Measurements from ENCODE around the gene ZNF142. TPM values are rescaled to one million over a fixed set of nuclear protein-coding genes. Genes with fewer than 3 reads are reported as not detected.

The ZNF142 gene
- total and polyA plus RNA-seq, 2 donors (not counting 1 experiment from before 2014, with no cell fraction given) = 4.3 to 7.3 TPM

- H3K27me3 ChIP-seq (ENCODE audit: control insufficient read depth, insufficient read depth, low read length) = no peaks in the 10 kb centered on the region
- no peaks in the 10 kb centered on the region for H3K9me3 ChIP-seq (ENCODE audit: control insufficient read depth, insufficient read depth, low read depth, low read length)
- H3K4me1 ChIP-seq (ENCODE audit: control insufficient read depth, extremely low read depth, insufficient read depth, low read length) = no peaks in the 10 kb centered on the region
- H3K79me2 ChIP-seq (ENCODE audit: control insufficient read depth, insufficient read depth, low read length) = peaks cover 20% of the 10 kb centered on the region
- H2AFZ ChIP-seq (ENCODE audit: low read length) = no peak overlapping the region
- TF ChIP-seq CTCF (conservative IDR thresholded peaks at IDR 0.05 in 1 of 2, IDR thresholded peaks at IDR 0.05 in 1 of 2; ENCODE audit: low read depth in 1 of 2, low read length in 2 of 2) = no peak
- TF ChIP-seq EZH2 (IDR thresholded peaks at IDR 0.05; ENCODE audit: low read length, missing control alignments) = no peak
- no peak overlapping the region for H3K27ac ChIP-seq (ENCODE audit: insufficient read depth, low read length)
- peaks cover 10% of the 10 kb centered on the region for H3K36me3 ChIP-seq (ENCODE audit: control insufficient read depth, insufficient read depth, low read length)
- H3K4me2 ChIP-seq (ENCODE audit: extremely low read depth, insufficient read depth, low read length) = no peak overlapping the region
- H3K4me3 ChIP-seq (replicated peaks in 1 of 4; ENCODE audit: control extremely low read depth in 1 of 4, insufficient read depth in 1 of 4, low read depth in 3 of 4, low read length in 4 of 4) = no peak overlapping the region
- H4K20me1 ChIP-seq (ENCODE audit: control insufficient read depth, extremely low read depth, insufficient read depth, low read length) = no peaks in the 10 kb centered on the region
- no peak for DNase-seq (ENCODE audit: low read depth in 2 of 2)
- H3K9ac ChIP-seq (ENCODE audit: insufficient read depth, low read length) = no peak overlapping the region
Measured at GRCh38 chr2:218655751-218656150, 3.7 kb downstream of the ZNF142 start.

GRCh38 chr2:218648787-218649100, 10.7 kb downstream of the ZNF142 start:
- DNase-seq (ENCODE audit: low read depth in 2 of 2) = no peak
- Histone ChIP-seq H3K4me1 (ENCODE audit: control insufficient read depth, extremely low read depth, insufficient read depth, low read length) (no peaks in the 10 kb centered on the region), H3K9me3 (ENCODE audit: control insufficient read depth, insufficient read depth, low read depth, low read length) (no peaks in the 10 kb centered on the region), H3K27ac (ENCODE audit: insufficient read depth, low read length) (no peak overlapping the region), H3K4me2 (ENCODE audit: extremely low read depth, insufficient read depth, low read length) (no peak overlapping the region), H3K79me2 (ENCODE audit: control insufficient read depth, insufficient read depth, low read length) (no peaks in the 10 kb centered on the region), H3K9ac (ENCODE audit: insufficient read depth, low read length) (no peak overlapping the region), H3K27me3 (ENCODE audit: control insufficient read depth, insufficient read depth, low read length) (no peaks in the 10 kb centered on the region), H3K36me3 (ENCODE audit: control insufficient read depth, insufficient read depth, low read length) (peaks cover 16% of the 10 kb centered on the region), H4K20me1 (ENCODE audit: control insufficient read depth, extremely low read depth, insufficient read depth, low read length) (no peaks in the 10 kb centered on the region), H2AFZ (ENCODE audit: low read length) (no peak overlapping the region), H3K4me3 (replicated peaks in 1 of 4; ENCODE audit: control extremely low read depth in 1 of 4, insufficient read depth in 1 of 4, low read depth in 3 of 4, low read length in 4 of 4) (no peak overlapping the region)
- TF ChIP-seq EZH2 (IDR thresholded peaks at IDR 0.05; ENCODE audit: low read length, missing control alignments) (no peak), CTCF (conservative IDR thresholded peaks at IDR 0.05 in 1 of 2, IDR thresholded peaks at IDR 0.05 in 1 of 2; ENCODE audit: low read depth in 1 of 2, low read length in 2 of 2) (no peak)

- no peak overlapping the region for H3K4me2 ChIP-seq (ENCODE audit: extremely low read depth, insufficient read depth, low read length)
- H3K4me3 ChIP-seq (replicated peaks in 1 of 4; ENCODE audit: control extremely low read depth in 1 of 4, insufficient read depth in 1 of 4, low read depth in 3 of 4, low read length in 4 of 4) = no peak overlapping the region
- H4K20me1 ChIP-seq (ENCODE audit: control insufficient read depth, extremely low read depth, insufficient read depth, low read length) = no peaks in the 10 kb centered on the region
- H3K27ac ChIP-seq (ENCODE audit: insufficient read depth, low read length) = no peak overlapping the region
- TF ChIP-seq EZH2 (IDR thresholded peaks at IDR 0.05; ENCODE audit: low read length, missing control alignments) = no peak
- peak; percentile 91 to 97 for TF ChIP-seq CTCF (conservative IDR thresholded peaks at IDR 0.05 in 1 of 2, IDR thresholded peaks at IDR 0.05 in 1 of 2; ENCODE audit: low read depth in 1 of 2, low read length in 2 of 2)
- H3K79me2 ChIP-seq (ENCODE audit: control insufficient read depth, insufficient read depth, low read length) = no peaks in the 10 kb centered on the region
- no peak overlapping the region for H3K9ac ChIP-seq (ENCODE audit: insufficient read depth, low read length)
- H3K9me3 ChIP-seq (ENCODE audit: control insufficient read depth, insufficient read depth, low read depth, low read length) = no peaks in the 10 kb centered on the region
- peak; percentile 41 to 71 for DNase-seq (ENCODE audit: low read depth in 2 of 2)
- H3K27me3 ChIP-seq (ENCODE audit: control insufficient read depth, insufficient read depth, low read length) = no peaks in the 10 kb centered on the region
- H3K36me3 ChIP-seq (ENCODE audit: control insufficient read depth, insufficient read depth, low read length) = peaks cover 17% of the 10 kb centered on the region
- H3K4me1 ChIP-seq (ENCODE audit: control insufficient read depth, extremely low read depth, insufficient read depth, low read length) = no peaks in the 10 kb centered on the region
- H2AFZ ChIP-seq (ENCODE audit: low read length) = no peak overlapping the region
Measured at GRCh38 chr2:218648088-218648786, 11.2 kb downstream of the ZNF142 start.

Data from fibroblast of lung (primary cell).